IPS-NIHi7 (cell line): ENCODE results near the gene BACE2.
"Not testable (repeated sequence)": the region's sequence is repeated elsewhere in the genome, so short reads cannot be mapped to it uniquely, and the experiment has no call there.

Experiments used
- DNase-seq: peaks from one replicate; pipeline ENCODE4 v3.0.0; 2012; ENCODE audit warnings: mixed read lengths; ENCODE audit errors: extremely low spot score

BACE2 gene

GRCh38 chr21:41215856-41216408 is 48.0 kb downstream of the BACE2 start:
- no peak for DNase-seq

- DNase-seq: no peak
Observed at GRCh38 chr21:41216486-41216885, 48.5 kb downstream of the BACE2 start.

GRCh38 chr21:41217671-41218385 is 49.9 kb downstream of the BACE2 start:
- DNase-seq: peak; percentile 73

- no peak for DNase-seq
Observed at GRCh38 chr21:41219498-41220207, 51.7 kb downstream of the BACE2 start.

- DNase-seq: no peak
Observed at GRCh38 chr21:41220208-41220733, 52.3 kb downstream of the BACE2 start.

GRCh38 chr21:41222247-41223068 is 54.5 kb downstream of the BACE2 start:
- no peak for DNase-seq

GRCh38 chr21:41226853-41227252 is 58.9 kb downstream of the BACE2 start:
- no peak for DNase-seq

GRCh38 chr21:41227357-41228005 is 59.5 kb downstream of the BACE2 start:
- no peak for DNase-seq

GRCh38 chr21:41228006-41228370 is 60.0 kb downstream of the BACE2 start:
- no peak for DNase-seq

- DNase-seq: no peak
Observed at GRCh38 chr21:41228492-41228891, 60.5 kb downstream of the BACE2 start.

- no peak for DNase-seq
Observed at GRCh38 chr21:41228958-41229357, 61.0 kb downstream of the BACE2 start.

- DNase-seq: no peak
Observed at GRCh38 chr21:41229509-41230248, 61.7 kb downstream of the BACE2 start.

GRCh38 chr21:41230497-41230896 is 62.5 kb downstream of the BACE2 start:
- DNase-seq: no peak

- no peak for DNase-seq
Observed at GRCh38 chr21:41231060-41231459, 63.1 kb downstream of the BACE2 start.

GRCh38 chr21:41232013-41232412 is 64.1 kb downstream of the BACE2 start:
- DNase-seq: no peak

GRCh38 chr21:41233916-41234315 is 66.0 kb downstream of the BACE2 start:
- DNase-seq: no peak

- no peak for DNase-seq
Observed at GRCh38 chr21:41234569-41234968, 66.6 kb downstream of the BACE2 start.

GRCh38 chr21:41235201-41235600 is 67.2 kb downstream of the BACE2 start:
- no peak for DNase-seq

GRCh38 chr21:41236352-41236973 is 68.5 kb downstream of the BACE2 start:
- DNase-seq: no peak

- DNase-seq: not testable (repeated sequence)
Observed at GRCh38 chr21:41238081-41238796, 70.3 kb downstream of the BACE2 start.
